Activated CD4-positive, alpha-beta T cell treated with anti-CD3 and anti-CD28 coated beads, Interleukin-2, Interleukin-6, amounts not matched to agents 100 ng/mL and 50 ng/mL, durations not matched to agents 16 hours and 8 hours (primary cell): ENCODE measurements around the gene PSORS1C1.

Experiments used
- DNase-seq: peaks from one replicate; pipeline ENCODE4 v3.0.0-alpha.2; 2020

PSORS1C1 gene

DNA sequence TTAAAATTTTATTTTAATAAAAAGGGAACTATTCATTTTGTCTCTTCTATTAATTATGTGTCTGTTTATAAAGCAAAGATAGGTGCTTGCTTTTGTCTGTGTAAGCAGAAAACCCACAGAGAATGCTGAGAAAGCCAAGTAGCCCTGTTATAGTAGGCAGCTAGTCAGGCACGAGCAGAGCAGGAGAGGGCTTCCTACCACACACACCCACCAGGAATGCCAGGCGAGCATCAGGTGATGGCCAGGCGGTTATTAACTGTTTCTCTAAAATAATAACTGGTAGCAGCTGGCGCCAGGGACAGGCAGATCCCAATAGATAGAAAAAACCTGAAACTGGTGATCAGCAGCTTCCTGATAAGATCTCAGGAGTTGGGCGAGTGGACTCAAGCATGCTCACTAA is 17.9 kb upstream of the PSORS1C1 start:
- DNase-seq: no peak

- no peak for DNase-seq
These were observed 16.1 kb upstream of the PSORS1C1 start for GRCh38 chr6:31098449-31098938.

DNA sequence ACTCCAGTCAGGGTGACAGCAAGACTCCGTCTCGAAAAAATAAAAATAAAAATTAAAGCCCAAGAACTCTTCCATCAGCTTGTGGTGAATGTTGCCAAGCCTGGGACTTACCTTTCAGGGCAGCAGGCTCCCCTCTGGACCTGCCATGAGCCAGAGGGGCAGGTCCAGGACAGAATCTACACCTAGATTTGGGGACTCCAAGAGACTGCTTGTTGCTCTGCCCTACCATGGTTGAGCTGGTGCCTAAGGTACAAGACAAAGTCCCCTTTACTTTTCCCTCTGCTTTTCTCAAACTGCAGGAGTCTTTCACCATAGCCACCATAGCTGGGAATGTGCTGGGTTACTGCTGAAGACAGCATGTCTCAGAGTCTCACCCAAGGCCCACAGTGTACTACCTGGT is 11.5 kb upstream of the PSORS1C1 start:
- no peak for DNase-seq

DNA sequence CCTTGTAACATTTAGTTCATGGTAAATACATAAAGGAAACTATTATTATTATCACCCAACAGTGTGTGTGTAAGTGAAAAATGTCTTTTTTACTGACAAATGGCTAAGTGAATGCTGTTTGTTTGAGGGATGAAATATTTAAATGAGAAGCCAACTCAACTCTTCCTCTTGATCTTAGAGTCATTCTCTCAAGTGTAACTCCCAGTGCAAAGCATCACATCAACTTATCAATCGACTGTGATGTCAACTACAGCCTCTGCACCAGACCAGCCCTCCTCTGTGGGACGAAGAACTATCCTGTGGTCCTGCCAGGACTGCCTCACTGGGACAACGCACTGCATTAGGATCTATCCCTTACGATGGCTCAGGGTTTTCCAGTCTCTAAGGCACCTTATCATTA is 7.5 kb upstream of the PSORS1C1 start:
- no peak for DNase-seq

- no peak for DNase-seq
These were observed 3.6 kb upstream of the PSORS1C1 start for GRCh38 chr6:31110825-31111582.

DNA sequence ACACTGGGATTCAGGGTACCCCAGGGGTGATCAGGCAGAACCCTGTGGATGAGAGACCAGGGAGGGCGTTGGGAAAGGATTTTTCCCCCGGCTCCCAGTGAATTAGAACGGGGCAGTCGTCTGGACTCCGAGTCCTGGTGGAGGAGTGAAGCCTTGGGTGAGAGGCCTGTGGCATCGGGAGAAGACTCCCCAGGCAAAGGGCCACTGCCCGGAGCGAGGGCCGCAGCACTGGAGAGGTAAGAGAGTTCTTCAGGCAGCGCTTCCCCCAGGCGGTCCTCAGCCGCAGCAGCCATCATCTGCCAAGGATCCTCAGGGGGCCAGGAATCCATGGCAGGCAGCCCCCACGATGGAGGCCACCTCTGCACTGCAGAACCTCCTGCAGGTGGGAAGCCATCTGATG is 2.9 kb upstream of the PSORS1C1 start:
- DNase-seq: no peak

DNA sequence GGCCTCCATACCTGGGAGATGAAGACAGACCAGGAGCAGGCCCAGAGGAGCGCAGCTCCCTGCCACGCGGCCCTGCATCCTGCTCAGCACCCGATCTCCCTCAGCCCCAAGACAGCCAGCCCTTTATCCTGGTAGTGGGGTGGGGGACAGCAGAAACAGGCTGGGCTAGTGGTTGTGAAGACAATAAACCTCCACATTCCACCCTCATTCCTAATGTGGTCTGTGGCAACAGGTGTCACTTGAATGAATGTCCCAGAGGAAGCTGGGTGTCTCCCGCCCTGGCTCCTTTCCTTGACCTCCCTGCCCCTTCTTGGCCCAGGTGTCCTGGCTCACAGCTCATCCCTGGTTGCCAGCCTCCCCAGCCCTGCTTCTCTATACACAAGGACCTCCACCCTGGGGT is 2.1 kb upstream of the PSORS1C1 start, which contains the start of gene C6orf15:
Gene C6orf15, minus strand, starts transcription at position 98 of the 400 bp plus-strand sequence. Its CDS starts 20 bp downstream, at position 78.
- DNase-seq: no peak

DNA sequence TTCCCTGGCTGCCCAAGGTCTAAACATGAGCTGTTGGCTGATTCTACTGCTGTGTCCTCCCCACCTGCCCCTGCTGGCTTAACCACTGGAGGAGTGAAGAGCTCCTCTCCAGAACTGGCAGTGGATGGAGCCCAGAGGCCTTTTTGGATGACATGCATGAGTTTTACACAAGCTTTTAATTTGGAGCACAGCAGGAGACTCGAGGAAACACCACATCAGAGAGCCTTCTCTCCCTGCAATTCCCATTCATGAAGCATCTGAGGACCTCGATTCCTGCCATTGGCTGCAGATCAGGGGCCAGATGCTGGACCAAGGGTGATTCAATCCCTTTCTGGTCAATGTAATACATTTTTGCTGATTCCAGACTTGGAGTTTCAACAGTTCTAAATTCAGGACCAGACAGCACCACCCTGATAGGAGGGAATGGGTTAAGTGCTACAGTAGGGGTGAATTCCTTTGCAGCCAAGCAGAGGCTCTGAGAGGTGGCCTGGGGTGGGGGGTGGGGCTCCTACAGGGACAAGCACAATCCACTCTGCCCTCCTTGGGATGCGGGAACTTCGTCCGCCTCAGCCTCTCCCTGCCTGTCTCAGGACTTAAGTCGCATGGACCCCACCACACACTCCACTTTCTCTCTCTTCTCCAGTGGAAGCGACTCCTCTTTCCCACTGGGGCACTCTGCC is 599 bp upstream of the PSORS1C1 start:
- no peak for DNase-seq

DNA sequence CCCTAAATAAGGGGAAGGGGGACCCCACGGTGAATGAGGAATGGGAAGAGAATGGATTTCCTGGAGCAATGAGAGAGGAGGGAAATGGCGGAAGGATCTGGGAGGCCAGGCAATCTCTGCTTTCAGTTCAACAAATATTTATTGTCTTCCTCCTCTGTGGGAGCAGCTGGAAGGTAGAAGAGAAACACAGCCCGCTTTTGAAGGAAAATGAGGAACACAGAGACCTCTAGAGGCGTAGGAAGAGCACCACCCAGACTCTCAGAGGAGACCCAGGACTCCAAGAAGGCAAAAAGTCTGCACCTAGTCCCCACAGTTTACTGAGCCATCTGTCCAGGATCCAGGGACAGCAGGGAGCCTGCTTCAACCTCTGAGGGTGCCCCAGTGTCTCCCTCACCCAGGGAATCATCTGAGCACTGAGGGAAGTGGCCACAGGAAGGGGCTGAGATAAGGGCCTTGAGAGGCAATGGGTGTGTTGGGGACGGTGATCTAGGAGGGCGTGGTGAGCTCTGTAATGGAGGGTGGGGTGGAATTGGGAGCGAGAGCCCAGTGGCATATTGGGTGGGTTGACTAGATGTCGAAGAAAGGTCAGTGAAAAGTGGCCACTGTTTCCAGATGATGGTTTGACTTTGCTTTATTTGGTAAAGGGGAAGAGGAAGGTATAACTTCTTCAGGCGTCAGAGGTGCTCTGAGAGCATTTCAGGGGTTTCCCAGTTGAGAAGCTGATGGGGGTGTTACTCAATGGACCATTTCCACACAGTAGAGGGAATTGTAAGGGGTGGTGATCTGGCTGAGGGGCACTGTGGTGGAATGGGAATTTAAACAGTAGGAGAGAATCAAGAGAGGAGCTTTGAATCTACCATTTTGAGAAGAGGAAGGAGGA is 610 bp downstream of the PSORS1C1 start:
- no peak for DNase-seq

- DNase-seq: no peak
These were observed 1.5 kb downstream of the PSORS1C1 start for GRCh38 chr6:31115941-31116560.

DNA sequence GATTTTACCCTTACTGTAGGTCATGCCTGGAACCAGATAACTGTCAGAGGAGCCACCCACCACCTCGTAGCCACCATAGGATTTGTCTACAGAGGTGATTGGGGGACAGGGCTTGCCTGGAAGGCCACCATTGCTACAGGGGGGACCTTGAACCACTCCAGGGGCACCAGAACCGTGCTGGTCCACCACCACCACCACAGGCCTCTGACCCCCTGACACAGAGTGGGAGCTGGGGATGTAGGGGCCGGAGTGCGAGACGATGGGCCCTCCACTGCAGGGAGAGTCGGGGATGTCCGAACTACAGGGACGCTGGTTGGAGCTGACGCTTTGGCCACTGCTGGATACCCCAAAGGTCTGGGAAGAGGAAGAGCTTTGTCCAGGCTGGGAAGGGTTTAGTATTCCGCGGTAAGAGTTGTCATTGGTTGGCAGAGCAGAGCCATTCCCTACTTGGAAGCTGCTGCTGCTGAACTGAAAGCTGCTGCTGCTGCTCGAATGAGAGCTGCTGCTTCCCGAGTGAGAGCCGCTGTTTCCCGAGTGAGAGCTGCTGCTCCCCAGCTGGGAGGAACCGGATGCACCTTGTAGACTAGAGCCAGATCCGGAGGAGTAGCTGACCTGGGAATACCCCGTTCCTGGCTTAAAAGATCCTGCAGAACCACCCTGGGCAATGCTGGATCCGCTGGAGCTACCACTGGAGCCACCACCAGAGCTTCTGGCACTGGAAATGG is 2.2 kb downstream of the PSORS1C1 start:
- DNase-seq: no peak

GRCh38 chr6:31118178-31118577 is 3.6 kb downstream of the PSORS1C1 start:
- no peak for DNase-seq

- DNase-seq: no peak
These were observed 5.7 kb downstream of the PSORS1C1 start, which contains the start of gene CDSN for GRCh38 chr6:31120151-31120915. Gene CDSN (minus strand): TSS chr6:31120446. CDS start chr6:31120419, 27 bp downstream.

DNA sequence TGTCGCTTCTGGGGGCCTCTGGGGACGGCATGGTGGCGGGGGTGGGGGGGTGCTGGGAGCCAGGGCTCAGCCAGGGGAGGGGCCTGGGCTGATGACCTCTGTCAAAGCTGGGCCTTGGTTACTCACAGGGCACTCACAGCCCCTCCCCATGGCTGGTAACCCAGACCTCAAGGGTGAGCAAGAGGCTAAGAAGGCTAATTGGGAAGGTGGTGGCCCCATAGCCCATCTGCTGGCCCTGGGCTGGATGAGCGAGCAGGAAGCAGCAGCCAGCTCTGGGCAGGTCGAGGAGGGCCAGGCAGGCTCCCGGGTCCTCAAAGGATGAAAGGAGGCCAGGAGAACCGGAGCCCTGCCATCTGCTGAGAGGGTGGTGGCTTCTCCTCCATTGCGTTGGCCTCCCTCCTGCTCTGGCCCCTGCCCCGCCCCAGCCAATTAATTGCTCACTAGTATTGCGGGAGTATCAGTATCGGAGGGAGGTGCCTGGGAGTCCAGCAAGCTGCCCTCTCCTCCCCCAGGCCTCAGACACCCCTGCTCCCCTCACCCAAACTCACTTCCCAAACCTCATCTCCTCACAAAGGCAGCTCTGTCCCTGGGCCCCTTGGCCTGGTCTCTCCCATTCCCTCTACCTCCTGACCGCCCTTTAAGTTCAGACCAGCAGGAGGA is 6.7 kb downstream of the PSORS1C1 start:
- DNase-seq: no peak

DNA sequence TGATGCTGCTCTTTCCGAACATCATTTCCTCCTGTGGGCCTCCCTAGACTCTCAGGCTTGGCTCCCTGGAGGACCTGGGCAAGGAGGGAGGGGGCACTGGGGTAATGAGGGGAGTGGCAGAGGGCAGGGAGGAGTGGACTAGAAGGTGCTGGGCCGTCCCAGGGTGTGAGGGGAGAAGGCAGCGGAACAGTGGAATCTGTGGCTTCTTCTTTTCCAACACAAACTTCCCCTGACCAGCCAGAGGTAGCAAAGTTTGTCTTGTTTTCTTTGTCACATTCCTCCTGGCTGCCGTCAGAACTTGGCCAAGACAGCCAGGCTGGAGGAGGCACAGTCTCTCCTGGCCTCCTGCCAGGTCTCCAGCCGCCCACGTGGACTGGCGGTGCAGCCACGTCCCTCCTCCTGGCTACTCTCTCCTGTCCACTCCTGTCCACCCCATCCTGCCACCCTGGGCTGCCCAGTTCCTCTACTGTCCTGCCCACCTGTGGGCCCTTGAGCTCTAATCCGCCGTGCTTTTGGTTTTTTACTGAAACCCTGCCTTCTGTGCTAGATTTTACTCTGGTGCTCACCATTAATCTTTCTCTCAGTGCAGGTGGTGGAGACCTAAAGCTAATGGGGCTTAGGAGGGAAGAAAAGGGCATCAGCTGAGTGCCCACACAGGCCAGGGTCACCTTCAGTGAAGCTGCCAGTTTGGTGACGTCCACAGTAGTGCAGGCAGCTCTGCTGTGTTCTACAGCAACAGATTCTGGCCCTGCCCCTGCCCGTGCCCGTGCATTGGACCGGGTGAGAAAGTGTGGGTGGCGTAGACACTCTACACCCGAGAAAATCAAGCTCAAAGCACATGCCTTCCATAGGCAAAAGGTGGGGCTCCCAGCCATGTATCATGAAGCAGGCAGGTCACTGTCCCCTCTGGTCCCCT is 8.4 kb downstream of the PSORS1C1 start:
- no peak for DNase-seq

- DNase-seq: no peak
These were observed 10.6 kb downstream of the PSORS1C1 start for GRCh38 chr6:31125162-31125561.

- DNase-seq: no peak
These were observed 11.2 kb downstream of the PSORS1C1 start for GRCh38 chr6:31125586-31126363.

- DNase-seq: no peak
These were observed 12.0 kb downstream of the PSORS1C1 start for GRCh38 chr6:31126396-31127175.
